GM19351 (cell line): ENCODE results near the gene PCYT1A.
"Not testable (repeated sequence)": the region's sequence is repeated elsewhere in the genome, so short reads cannot be mapped to it uniquely, and the experiment has no call there.

ENCODE experiments used
- ATAC-seq: cut with Tn5 transposase; IDR thresholded peaks from one replicate; pipeline ENCODE4 v1.9.1; 2021; ENCODE audit warnings: mild to moderate bottlenecking, moderate library complexity; ENCODE audit not compliant: unreplicated experiment

Gene PCYT1A

GRCh38 chr3:196287440-196288140 is at the start of gene PCYT1A:
PCYT1A (minus strand) TSS chr3:196287726; CDS start chr3:196270531, 17,195 bp downstream.
- peak; percentile 87 for ATAC-seq

DNA sequence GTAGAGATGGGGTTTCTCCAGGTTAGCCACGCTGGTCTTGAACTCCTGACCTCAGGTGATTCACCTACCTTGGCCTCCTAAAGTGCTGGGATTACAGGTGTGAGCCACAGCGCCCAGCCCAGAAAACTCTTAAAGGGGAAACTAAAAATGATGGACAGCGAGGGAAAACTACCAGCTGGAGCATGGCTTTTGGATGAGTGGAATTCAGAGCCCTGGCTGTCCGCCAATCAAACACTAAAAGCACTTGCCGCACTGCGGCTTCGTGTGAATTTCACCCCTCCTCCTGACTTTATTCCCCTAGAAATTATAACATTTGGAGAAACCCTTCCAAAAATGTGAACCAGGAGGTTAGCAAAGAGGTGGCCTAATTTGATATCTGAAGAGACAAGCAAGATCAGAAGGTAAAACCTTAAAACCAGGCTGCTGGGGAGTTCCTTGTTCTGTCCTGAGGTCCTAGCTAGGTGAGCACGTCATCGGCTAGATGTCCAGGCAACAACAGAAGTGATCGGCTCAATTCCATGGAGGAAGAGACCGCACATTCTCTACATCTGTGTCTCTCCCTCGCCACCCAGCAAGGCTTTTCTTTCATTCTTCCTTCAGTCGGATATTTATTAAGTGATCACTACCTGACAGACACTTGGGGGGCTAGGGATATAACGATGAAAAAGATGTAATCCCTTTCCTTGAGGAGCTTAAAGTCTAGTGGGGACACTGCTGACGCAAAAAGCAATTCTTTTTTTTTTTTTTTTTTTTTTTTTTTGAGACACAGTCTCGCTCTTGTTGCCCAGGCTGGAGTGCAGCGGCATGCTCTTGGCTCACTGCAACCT is 49.0 kb upstream of the PCYT1A start:
- ATAC-seq, result no peak

- no peak for ATAC-seq
Measured at GRCh38 chr3:196335503-196335948, 48.0 kb upstream of the PCYT1A start.

- ATAC-seq, result no peak
Measured at GRCh38 chr3:196334982-196335381, 47.5 kb upstream of the PCYT1A start.

- ATAC-seq, result no peak
Measured at GRCh38 chr3:196332168-196332567, 44.6 kb upstream of the PCYT1A start.

DNA sequence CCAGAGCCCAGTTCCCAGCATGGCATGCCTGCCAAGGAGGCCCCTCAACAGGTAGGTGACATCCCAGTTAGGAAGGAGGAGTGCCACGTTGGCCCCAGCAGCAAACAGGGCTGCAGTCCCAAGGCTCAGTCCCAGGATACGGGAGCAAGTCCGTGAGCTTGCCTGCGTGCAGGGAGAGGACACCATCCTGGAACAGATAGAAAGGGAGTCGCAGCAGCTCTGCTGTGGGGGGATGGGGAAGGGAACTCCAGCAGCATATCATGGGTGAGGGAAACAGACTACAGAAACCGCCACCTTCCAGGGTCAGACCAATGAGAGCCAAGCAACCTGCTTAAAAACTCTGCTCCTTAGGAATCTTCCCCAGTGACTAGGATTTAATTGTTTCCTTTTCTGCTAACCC is 39.9 kb upstream of the PCYT1A start:
- ATAC-seq, result no peak

GRCh38 chr3:196326936-196327335 is 39.4 kb upstream of the PCYT1A start:
- ATAC-seq, result no peak

DNA sequence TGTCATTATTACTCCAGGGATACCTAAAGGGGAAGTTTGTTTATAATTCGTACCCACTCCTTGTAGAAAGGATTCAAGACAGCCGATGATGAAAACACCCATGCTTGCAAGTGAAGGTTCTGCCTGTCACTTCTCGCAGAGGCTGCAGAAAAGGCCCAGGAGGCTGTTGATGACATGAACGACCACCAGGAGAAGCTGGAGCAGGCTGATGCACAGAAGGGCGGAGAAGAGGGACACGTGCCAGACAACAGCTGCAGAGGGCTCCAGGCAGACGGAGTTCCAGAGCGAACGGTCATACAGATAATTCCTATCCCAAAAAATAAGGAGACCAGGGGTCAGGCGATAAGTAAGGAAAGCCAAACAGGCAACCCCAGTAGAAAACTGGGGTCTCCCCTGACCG is 36.2 kb upstream of the PCYT1A start:
- ATAC-seq, result no peak

GRCh38 chr3:196323016-196323415 is 35.5 kb upstream of the PCYT1A start:
- no peak for ATAC-seq

DNA sequence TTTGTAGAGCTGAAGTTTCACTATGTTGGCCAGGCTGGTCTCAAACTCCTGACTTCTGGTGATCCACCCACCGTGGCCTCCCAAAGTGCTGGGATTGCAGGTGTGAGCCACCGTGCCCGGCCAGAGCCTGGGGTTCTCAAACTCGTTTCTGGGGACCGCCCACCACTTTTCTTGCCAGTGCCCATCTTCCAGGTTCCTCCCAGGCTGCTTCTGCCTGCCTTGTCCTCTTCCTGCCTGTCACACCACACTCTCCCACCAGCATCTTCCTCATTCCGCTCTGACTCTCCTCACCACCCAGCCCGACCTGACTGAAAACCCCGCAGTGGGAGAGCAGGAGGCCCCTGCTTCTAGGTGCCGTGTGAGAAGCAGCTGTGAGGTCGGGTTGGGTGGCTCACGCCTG is 33.6 kb upstream of the PCYT1A start:
- ATAC-seq, result no peak

DNA sequence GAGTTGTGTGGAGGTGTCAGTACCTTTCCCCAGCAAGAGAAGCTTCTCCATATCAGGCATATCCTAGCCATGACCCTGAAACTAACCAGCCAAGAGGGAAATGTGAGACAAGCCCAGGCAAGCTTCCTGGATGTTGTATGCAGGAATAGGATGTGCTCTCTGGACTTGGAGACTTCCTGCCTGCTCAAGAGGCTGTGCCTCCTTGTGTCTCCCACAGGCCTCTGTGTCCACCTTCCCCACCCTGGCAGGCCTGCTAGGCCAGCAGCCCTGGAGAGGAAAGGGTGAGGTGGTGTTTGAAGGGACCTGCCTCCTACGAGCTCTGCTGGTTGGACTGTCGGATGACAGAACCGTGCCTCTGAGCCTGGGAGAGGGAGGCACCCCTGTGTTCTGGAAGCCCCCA is 32.6 kb upstream of the PCYT1A start:
- ATAC-seq, result no peak

DNA sequence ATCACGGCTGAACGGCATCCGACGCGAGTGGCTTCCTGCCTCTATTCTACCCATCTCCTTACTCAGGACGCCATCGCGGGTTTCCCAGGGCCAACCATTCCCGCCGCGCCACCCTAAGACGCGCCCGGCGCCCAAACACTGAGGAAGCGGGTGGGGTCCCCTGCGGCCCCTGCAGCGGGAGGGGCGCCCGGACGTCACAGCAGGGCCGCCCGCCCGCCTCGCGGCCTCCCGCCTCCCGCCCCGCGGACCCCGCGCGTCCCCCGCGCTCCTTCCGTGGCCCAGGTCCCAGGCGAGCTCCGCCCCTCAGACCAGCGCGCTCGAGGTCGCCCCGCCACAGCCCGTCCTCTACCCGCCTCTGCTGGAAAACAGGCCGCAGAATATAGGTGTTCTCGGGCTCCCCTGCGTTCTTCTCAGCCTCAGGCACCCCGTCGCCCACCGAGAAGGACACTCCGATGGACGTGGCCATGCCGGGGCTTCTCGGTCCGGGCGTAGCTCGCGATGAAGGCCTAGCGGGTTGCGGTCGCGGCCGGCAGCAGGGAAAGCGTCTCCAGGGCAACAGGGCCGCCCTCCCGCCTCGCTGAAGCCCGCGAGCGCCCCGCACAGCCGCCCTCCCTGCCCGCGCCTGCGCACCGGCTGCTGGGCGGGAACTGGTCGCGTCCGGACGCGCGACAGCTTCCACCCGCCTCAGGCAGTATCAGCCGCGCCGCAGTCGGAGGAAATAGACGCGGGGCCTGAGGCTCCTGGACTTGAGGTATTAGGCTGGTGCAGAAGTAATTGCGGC is 30.4 kb upstream of the PCYT1A start, which contains the start of gene DYNLT2B:
Gene DYNLT2B (minus strand): TSS at position 554 of the 781 bp plus-strand sequence. CDS start 88 bp downstream, at position 466.
- ATAC-seq, result peak; percentile 76

DNA sequence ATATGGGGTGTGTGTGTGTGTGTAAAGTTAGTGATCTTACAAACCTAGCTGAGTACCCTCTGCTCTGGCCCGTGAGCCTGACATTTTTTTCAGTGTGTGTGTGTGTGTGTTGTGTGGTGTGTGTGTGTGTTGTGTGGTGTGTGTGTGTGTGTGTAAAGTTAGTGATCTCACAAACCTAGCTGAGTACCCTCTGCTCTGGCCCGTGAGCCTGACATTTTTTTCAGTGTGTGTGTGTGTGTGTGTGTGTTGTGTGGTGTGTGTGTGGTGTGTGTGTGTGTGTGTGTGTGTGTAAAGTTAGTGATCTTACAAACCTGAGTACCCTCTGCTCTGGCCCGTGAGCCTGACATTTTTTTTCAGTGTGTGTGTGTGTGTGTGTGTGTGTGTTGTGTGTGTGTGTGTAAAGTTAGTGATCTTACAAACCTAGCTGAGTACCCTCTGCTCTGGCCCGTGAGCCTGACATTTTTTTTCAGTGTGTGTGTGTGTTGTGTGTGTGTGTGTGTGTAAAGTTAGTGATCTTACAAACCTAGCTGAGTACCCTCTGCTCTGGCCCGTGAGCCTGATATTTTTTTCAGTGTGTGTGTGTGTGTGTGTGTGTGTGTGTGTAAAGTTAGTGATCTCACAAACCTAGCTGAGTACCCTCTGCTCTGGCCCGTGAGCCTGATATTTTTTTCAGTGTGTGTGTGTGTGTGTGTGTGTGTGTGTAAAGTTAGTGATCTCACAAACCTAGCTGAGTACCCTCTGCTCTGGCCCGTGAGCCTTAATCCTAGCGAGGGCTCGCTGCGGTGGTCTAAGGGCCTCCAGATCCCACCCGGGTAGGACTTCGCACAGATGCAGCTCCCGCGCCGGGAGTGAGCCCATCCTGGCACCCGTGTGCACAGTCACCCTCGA is 29.5 kb upstream of the PCYT1A start:
- ATAC-seq, result not testable (repeated sequence)

GRCh38 chr3:196315821-196316220 is 28.3 kb upstream of the PCYT1A start:
- no peak for ATAC-seq

DNA sequence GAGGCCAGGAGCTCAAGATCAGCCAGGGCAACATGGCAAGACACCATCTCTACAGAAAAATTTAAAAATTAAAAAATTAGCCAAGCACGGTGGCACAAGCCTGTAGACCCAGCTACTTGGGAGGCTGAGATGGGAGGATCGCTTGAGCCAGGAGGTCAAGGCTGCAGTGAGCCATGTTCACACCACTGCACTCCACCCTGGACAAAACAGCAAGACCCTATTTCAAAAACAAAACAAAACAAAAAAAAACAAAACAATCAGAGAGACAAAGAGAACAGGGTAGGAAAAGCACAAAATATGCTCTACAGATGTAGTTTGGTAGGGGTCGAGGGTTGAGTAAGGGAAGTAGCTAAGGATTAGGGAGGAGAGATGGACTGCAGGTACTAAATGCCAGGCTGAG is 27.1 kb upstream of the PCYT1A start:
- ATAC-seq, result no peak

GRCh38 chr3:196314086-196314485 is 26.6 kb upstream of the PCYT1A start:
- ATAC-seq, result not testable (repeated sequence)

DNA sequence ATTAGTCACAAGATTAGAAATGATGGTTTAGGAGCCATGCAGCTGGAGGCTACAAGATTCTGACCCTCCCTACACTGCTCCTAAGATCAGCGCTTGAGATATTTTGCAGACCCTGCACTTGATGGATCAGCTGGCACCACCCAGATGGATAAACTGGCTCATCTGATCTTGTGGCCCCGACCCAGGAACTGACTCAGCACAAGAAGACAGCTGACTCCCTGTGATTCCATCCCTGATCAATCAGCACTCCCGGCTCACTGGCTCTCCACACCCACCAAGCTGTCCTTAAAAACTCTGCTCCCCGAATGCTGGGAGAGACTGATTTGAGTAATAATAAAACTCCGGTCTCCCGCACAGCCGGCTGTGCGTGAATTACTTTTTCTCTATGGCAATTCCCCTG is 15.4 kb upstream of the PCYT1A start:
- ATAC-seq, result not testable (repeated sequence)

GRCh38 chr3:196302551-196302950 is 15.0 kb upstream of the PCYT1A start:
- not testable (repeated sequence) for ATAC-seq

DNA sequence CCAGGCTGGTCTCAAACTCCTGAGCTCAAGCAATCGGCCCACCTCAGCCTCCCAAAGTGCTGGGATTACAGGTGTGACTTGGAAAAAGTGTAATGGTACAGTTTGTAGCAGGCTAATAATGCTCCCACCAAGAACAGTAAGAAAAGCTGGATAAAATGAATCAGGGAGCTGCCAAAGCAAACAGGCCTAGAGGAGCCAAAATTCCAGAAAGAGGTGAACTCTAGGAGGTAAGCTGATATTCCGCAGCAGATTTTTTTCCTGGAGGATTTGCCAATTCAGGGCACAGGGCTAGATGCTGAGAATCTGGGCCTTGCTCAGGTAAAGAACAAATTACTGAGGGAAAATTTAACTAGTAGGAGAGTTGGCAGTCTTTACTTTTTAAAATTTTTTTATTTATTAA is 11.0 kb upstream of the PCYT1A start:
- no peak for ATAC-seq

- ATAC-seq, result peak; percentile 45
Measured at GRCh38 chr3:196292286-196292923, 4.9 kb upstream of the PCYT1A start.
